ENCODE data around the gene TJP2.

GRCh38 chr9:69188975-69189374 is 14.9 kb downstream of the TJP2 start:
- TF ChIP-seq CTCF (IDR thresholded peaks at IDR 0.05), result no peak
- no peak for TF ChIP-seq EZH2phosphoT487 (IDR thresholded peaks at IDR 0.05)
- TF ChIP-seq EZH2 (IDR thresholded peaks at IDR 0.05), result no peak

Measured in neural progenitor cell (in vitro differentiated cells).